SK-N-MC (cell line): ENCODE results near the gene SLC17A8.

Experiments used
- DNase-seq: peaks from one replicate; pipeline ENCODE4 v3.0.0-alpha.2; 2011; ENCODE audit warnings: low read depth, low spot score
- H3K27ac ChIP-seq: fragments of 200-600 bp; sonication (generic); 2 replicates; pipeline ENCODE4 v1.5.1; 2016; ENCODE audit warnings: mixed run types
- H3K36me3 ChIP-seq: fragments of 200-600 bp; sonication (generic); 2 replicates; pipeline ENCODE4 v1.6.1; 2017; ENCODE audit warnings: antibody characterized with exemption, low read length, mixed read lengths; ENCODE audit not compliant: insufficient read depth
- H3K4me3 ChIP-seq: fragments of 200-600 bp; sonication (generic); 2 replicates; pipeline ENCODE4 v1.5.1; 2016
- H3K9ac ChIP-seq: fragments of 200-600 bp; sonication (generic); 2 replicates; pipeline ENCODE4 v1.8.0; 2017; ENCODE audit warnings: mixed run types, mixed read lengths; ENCODE audit not compliant: insufficient read length
- H3K9me3 ChIP-seq: fragments of 200-600 bp; sonication (generic); 2 replicates; pipeline ENCODE4 v1.6.1; 2017; ENCODE audit warnings: low read depth, mild to moderate bottlenecking, antibody characterized with exemption, low read length, moderate library complexity, mixed read lengths
- EZH2 ChIP-seq: fragments of 200-600 bp; sonication (generic); IDR thresholded peaks from one replicate; pipeline ENCODE4 v1.6.1; 2017; ENCODE audit warnings: antibody characterized with exemption
- FOXP2 ChIP-seq: optimal IDR thresholded peaks from 2 replicates; pipeline ENCODE3; 2011; ENCODE audit warnings: mild to moderate bottlenecking, moderate library complexity; ENCODE audit not compliant: insufficient read depth; ENCODE audit errors: extremely low read length, control extremely low read depth
- POLR2AphosphoS5 ChIP-seq: IDR thresholded peaks from 2 replicates; pipeline ENCODE4 v1.6.1; 2012; ENCODE audit warnings: mild to moderate bottlenecking, low read depth, low read length, borderline replicate concordance

The SLC17A8 gene

DNA sequence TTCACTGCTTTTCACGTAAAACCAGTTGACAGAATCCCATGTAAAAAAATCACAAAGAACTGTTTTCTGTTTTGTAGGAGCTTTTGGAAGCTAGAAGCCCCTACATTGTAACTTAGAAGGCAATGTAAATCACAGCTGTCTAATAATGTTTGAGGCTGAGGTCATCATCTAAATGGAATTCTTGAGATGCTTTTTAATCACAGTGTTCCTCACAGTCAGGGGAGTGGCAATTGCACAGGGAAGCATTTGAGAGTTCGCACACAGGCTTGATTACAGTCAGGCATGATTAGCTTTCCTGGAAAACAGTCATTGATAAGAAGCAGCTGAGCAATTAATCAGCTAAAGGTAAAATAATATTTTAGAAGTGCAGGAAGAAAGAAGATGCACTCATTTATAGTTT lies 2.9 kb downstream of the SLC17A8 start:
- Histone ChIP-seq H3K9ac (no peak overlapping the region), H3K27ac (no peak overlapping the region), H3K4me3 (no peak overlapping the region), H3K36me3 (no peaks in the 10 kb centered on the region), H3K9me3 (no peaks in the 10 kb centered on the region)
- TF ChIP-seq FOXP2: no peak
- TF ChIP-seq EZH2: no peak
- no peak for DNase-seq

DNA sequence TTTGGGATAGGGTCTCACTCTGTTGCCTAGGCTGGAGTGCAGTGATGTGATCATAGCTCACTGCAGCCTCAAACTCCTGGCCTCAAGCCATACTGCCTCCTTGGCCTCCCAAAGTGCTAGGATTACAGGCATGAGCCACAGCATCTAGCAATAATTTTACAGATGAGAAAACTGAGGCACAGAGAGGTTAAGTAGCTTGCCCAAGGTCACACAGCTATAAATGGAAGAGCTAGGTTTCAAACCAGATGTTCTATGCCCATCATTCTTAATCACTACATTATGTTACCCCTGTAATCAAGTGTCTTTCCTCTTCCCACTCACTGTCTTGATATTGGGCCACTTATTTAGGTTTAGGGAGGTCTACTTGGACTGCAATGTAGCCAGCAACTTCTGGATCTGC lies 3.6 kb downstream of the SLC17A8 start:
- TF ChIP-seq FOXP2: no peak
- TF ChIP-seq POLR2AphosphoS5: no peak
- TF ChIP-seq EZH2: no peak
- H3K27ac ChIP-seq: no peak overlapping the region
- no peak for DNase-seq
- no peaks in the 10 kb centered on the region for H3K9me3 ChIP-seq
- H3K9ac ChIP-seq: no peak overlapping the region
- no peak overlapping the region for H3K4me3 ChIP-seq
- no peaks in the 10 kb centered on the region for H3K36me3 ChIP-seq

DNA sequence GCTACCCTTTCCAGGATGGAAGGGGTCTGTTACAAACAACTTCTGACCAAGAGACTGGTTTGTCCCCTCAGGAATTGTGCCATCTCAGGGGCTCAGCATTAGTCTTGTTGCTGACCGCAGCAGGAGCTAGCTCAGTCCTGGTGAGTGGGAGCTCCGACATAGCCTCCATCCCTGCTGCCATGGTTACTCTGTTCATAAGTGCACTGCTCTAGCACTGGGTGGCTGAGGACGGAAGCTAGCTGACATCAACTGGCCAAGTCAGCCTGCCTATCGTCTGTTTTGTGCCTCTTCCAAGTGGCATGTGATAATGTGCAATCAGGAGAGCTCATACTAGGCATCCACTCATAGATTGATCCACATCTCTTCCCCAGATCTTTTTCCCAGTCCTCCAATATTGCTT lies 7.5 kb downstream of the SLC17A8 start:
- Histone ChIP-seq H3K9ac (no peak overlapping the region), H3K36me3 (no peaks in the 10 kb centered on the region)

DNA sequence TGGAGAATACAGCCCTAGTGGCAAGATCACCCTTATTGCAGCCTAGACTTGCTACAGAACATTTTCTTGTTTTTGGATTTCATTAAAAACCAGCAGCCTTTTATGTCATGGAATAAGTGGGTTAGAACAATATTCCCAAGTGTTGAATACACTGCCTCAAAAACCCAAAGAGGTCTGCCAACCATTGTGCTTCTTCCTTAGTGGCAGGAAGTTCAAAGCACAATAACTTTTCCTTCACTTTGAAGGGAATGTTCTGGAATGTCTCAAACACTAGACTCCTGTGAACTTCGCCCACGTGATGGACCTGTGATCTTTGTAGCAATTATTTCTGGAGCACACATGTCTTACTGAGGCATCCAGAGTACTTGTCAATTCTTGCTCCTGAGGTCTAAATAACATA lies 8.5 kb downstream of the SLC17A8 start:
- no peak overlapping the region for H3K4me3 ChIP-seq
- DNase-seq: no peak
- TF ChIP-seq POLR2AphosphoS5 (no peak), FOXP2 (no peak), EZH2 (no peak)

More for the DNA sequence above, 7.5 kb downstream of the SLC17A8 start:
- TF ChIP-seq EZH2 (no peak), POLR2AphosphoS5 (no peak), FOXP2 (no peak)
- no peaks in the 10 kb centered on the region for H3K9me3 ChIP-seq
- no peak for DNase-seq
- no peak overlapping the region for H3K4me3 ChIP-seq
- H3K27ac ChIP-seq: no peak overlapping the region

DNA sequence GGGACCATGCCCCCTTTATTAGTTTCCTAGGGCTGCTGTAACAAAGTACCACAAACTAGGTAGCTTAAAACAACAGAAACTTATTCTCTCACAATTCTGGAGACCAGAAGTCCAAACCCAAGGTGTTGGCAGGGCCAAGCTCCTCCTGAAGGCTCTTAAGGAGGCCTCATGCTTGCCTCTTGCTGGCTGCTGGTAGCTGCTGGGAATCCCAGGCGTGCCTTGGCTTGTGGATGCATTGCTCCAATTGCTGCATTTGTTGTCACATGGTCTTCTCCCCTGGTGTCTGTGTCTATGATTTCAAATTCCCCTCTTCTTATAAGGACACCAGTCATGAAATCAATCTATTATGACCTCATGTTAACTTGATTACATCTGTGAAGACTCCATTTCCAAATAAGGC lies 11.2 kb downstream of the SLC17A8 start:
- Histone ChIP-seq H3K36me3 (no peaks in the 10 kb centered on the region), H3K9ac (no peak overlapping the region), H3K27ac (no peak overlapping the region), H3K9me3 (no peaks in the 10 kb centered on the region), H3K4me3 (no peak overlapping the region)
- TF ChIP-seq POLR2AphosphoS5 (no peak), FOXP2 (no peak), EZH2 (no peak)
- DNase-seq: no peak

More for the DNA sequence above, 8.5 kb downstream of the SLC17A8 start:
- H3K9ac ChIP-seq: no peak overlapping the region
- H3K9me3 ChIP-seq: no peaks in the 10 kb centered on the region
- no peak overlapping the region for H3K27ac ChIP-seq
- H3K36me3 ChIP-seq: no peaks in the 10 kb centered on the region

DNA sequence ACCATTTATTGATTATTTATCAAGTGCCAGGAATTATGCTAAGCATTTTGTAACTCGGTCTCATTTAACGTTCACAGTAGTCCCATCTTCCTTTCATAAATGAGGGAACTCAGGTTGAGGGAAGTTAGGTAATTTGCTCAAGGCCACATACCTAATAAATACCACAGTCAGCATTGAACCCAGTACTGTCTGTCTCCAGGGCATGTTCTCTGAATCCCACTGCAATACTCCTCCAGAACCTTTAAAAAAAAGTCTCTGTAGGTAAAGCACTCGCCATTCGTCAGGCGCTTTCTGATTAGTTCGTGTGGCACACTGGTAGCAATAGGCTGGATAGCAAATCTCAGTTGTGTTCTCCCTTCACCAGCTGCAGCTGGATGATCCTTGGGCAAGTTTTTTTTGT lies 14.3 kb downstream of the SLC17A8 start:
- H3K27ac ChIP-seq: no peak overlapping the region
- H3K9ac ChIP-seq: no peak overlapping the region
- H3K36me3 ChIP-seq: no peaks in the 10 kb centered on the region
- H3K4me3 ChIP-seq: no peak overlapping the region
- no peaks in the 10 kb centered on the region for H3K9me3 ChIP-seq
- no peak for DNase-seq
- TF ChIP-seq POLR2AphosphoS5: no peak
- TF ChIP-seq FOXP2: no peak
- TF ChIP-seq EZH2: no peak

DNA sequence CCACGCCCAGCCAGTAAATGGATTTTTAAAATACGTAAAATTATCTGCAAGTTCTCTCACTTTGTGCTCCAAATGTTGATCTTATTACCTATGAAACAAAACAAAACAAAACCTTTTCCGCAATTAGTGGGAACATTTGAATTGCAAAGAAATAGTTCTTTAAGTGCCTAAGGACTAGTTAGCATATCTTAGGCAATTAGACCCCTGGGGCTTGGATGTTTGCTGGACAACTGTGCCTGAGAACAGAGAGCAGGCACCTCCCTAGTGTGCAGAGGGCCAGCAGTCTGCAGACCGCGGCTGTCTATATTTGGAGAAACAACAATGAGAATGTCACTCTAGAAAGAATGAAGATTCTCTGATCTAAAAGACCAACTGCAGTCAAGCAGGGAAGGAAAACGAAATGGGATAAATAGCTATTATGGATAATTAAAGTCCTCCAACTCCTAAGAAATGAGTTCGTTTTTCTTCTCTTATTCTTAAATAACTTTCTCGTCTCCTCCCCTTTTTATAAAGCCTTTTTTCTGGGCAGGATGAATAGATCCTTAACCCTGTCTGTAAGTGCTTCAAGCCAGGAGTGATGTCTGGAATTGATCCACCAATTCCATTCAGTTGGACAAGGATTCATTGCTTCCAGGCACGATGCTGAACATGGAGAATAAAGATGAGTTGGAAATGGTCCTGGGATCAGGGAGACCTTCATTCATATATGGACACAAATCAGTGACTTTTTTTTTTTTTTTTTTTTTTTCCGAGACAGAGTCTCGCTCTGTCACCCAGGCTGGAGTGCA lies 16.2 kb downstream of the SLC17A8 start:
- H3K9me3 ChIP-seq: no peaks in the 10 kb centered on the region
- DNase-seq: no peak
- H3K4me3 ChIP-seq: no peak overlapping the region
- no peak overlapping the region for H3K27ac ChIP-seq
- no peaks in the 10 kb centered on the region for H3K36me3 ChIP-seq
- TF ChIP-seq POLR2AphosphoS5 (no peak), EZH2 (no peak), FOXP2 (no peak)
- no peak overlapping the region for H3K9ac ChIP-seq

DNA sequence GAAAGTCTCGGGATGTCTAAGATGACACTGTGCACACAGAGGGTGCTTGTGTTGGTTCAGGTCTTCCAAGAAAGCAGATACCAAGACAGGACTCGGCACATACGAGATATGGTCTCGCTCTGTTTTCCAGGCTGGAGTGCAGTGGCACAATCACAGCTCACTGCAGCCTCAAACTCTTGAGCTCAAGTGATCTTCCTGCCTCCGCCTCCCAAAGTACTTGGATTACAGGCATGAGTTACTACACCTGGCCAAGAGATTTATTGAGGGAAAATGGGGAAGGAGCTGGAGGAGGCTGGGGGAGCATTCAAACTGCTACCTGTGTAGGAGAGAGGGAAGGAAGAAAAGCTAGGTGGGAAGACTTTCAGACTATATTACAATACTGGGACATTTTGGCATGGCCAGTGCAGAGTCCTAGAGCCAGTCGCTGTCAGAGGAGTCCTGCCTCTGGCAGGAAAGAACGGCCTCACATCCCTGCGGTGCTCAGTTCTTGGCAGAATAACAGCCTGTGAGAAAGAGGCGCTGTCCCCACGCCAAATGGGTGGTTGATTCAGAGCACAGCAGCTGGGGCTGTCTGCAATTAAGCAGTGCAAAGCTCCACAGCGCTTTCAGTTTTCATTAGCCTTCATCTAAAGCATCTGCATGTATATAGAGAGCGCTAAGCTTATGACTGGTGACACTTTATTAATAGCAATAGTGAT lies 18.3 kb downstream of the SLC17A8 start:
- Histone ChIP-seq H3K36me3 (no peaks in the 10 kb centered on the region), H3K4me3 (no peak overlapping the region), H3K9ac (no peak overlapping the region), H3K9me3 (no peaks in the 10 kb centered on the region), H3K27ac (no peak overlapping the region)
- TF ChIP-seq FOXP2: no peak
- DNase-seq: no peak
